Adrenal gland (tissue), 12 donors: Measurements from ENCODE around the gene FBXW7. TPM values are rescaled to one million over a fixed set of nuclear protein-coding genes. Genes with fewer than 3 reads are reported as not detected.

Source experiments
- DNase-seq, 7 donors: peaks; one replicate each; pipeline ENCODE4 v3.0.0-alpha.2; 2019 to 2020
- H3K27ac ChIP-seq, 5 donors: fragments of 200-600 bp; sonication (generic) in 4 of 5; 1 replicate in 3 of 5; 2 replicates in 2 of 5; pipeline versions ENCODE4 v1.5.1 to v1.8.0; 2016 to 2020; ENCODE audit warnings: mild to moderate bottlenecking in 1 of 5
- H3K27me3 ChIP-seq: fragments of 200-600 bp; 2 replicates; pipeline ENCODE4 v1.8.0; 2021
- H3K36me3 ChIP-seq, 2 donors: fragments of 200-600 bp; replicated peaks in 1 of 2; 1 replicate in 1 of 2; 2 replicates in 1 of 2; pipeline versions ENCODE4 v1.5.1 to v1.8.0; 2018 to 2022
- H3K4me1 ChIP-seq, 2 donors: fragments of 200-600 bp; replicated peaks in 1 of 2; 1 replicate in 1 of 2; 2 replicates in 1 of 2; pipeline versions ENCODE4 v1.5.1 to v1.8.0; 2018 to 2021
- H3K4me3 ChIP-seq, 4 donors: fragments of 200-600 bp; sonication (generic) in 3 of 4; one replicate each; pipeline ENCODE4 v1.5.1; 2016 to 2018
- H3K9me3 ChIP-seq, 3 donors: fragments of 200-600 bp; sonication (generic) in 1 of 3; replicated peaks in 1 of 3; 1 replicate in 2 of 3; 2 replicates in 1 of 3; pipeline versions ENCODE4 v1.5.1 to v1.8.0; 2016 to 2021
- CTCF ChIP-seq, 6 experiments: fragments of 450-650 bp in 4 of 6; fragments of 200-600 bp in 2 of 6; sonication (generic) in 1 of 6; IDR thresholded peaks; 1 replicate in 5 of 6; 2 replicates in 1 of 6; pipeline versions ENCODE4 v1.5.1 to v1.8.0; 2016 to 2021; ENCODE audit warnings: antibody characterized with exemption in 6 of 6, mild to moderate bottlenecking in 2 of 6, moderate library complexity in 1 of 6
- POLR2A ChIP-seq, 2 donors: fragments of 450-650 bp; IDR thresholded peaks; one replicate each; pipeline ENCODE4 v1.6.1; 2017; ENCODE audit warnings: antibody characterized with exemption in 2 of 2, mild to moderate bottlenecking in 2 of 2, moderate library complexity in 1 of 2
- WGBS, 4 donors: extraction: QIAGEN DNeasy Blood & Tissue Kit in 2 of 4; methylation state at CpG; one replicate each; pipeline versions ENCODE4 v1.1.5 to v1.1.7; 2013 to 2017; 5-methylcytosine and 5-hydroxymethylcytosine counted together
- intact Hi-C, 2 donors: fragments of 100-400 bp; cut with DNase I; formaldehyde crosslinking; loops; one replicate each; pipeline versions ENCODE4 v1.14.1 to v1.15.0; 2022 to 2023
- polyA plus RNA-seq, 3 donors: library from polyadenylated mRNA; stranded (reverse); fragments of 200-250 nt in 2 of 3; fragments of 350-450 nt in 1 of 3; fragmentation: Illumina TruSeq in 1 of 3; extraction: RNeasy Lipid Tissue Mini Kit (QIAGEN cat#74804) in 1 of 3; gene quantifications; one replicate each; pipeline ENCODE4 v1.2.3, GENCODE V29; 2013 to 2014
- total RNA-seq, 9 donors: library from RNA; depleted of rRNA in 4 of 9; stranded (reverse); fragments of >200 nt in 4 of 9; fragments of 120-200 nt in 1 of 9; fragmentation: NEBNext Ultra II Directional in 1 of 9; extraction: Animal tissue kit (Norgen Biotek cat#: 25700) in 1 of 9; gene quantifications; one replicate each; pipeline versions ENCODE4 v1.1.0 to v1.2.4, GENCODE V29; 2013 to 2023
- donor health status: healthy with polysubstance abuse.
- donor health status: Bipolar disorder and iron deficiency.
- donor health status: DM: yes; HTN: yes; CAD: no.
- donor health status: DM: no; HTN: no; CAD: no.
- donor health status: DM: no; HTN: no; CAD: no.
- donor health status: DM: yes; HTN: yes; CAD: no.

The FBXW7 gene
- total and polyA plus RNA-seq, 12 donors: 17.6 to 55.5 (median 30.9) TPM

- no peak overlapping the region for H3K4me3 ChIP-seq
- no peak overlapping the region for H3K27ac ChIP-seq
- WGBS, 4 donors: 85 to 96% (median 93%) methylated on average over 1 of the region's 1 CpG
- no peak for DNase-seq
- H3K9me3 ChIP-seq: no peaks in the 10 kb centered on the region
- no peaks in the 10 kb centered on the region for H3K27me3 ChIP-seq
- intact Hi-C loops: no loop called here
- H3K36me3 ChIP-seq: no peaks in the 10 kb centered on the region
- peaks cover 12 to 36% of the 10 kb centered on the region in 2 donors for H3K4me1 ChIP-seq
- TF ChIP-seq CTCF (IDR thresholded peaks at IDR 0.05) (no peak), POLR2A (IDR thresholded peaks at IDR 0.05) (no peak)
Observed at GRCh38 chr4:152537881-152538280, 2.0 kb upstream of the FBXW7 start.

GRCh38 chr4:152536545-152537182 is 772 bp upstream of the FBXW7 start:
- Histone ChIP-seq H3K9me3 (no peaks in the 10 kb centered on the region), H3K27me3 (no peaks in the 10 kb centered on the region), H3K27ac (peak overlapping the region; percentile 82 to 98 (median 92)), H3K4me3 (peak overlapping the region; percentile 24 to 100 (median 84)), H3K4me1 (peaks cover 12 to 48% of the 10 kb centered on the region in 2 donors), H3K36me3 (no peaks in the 10 kb centered on the region)
- TF ChIP-seq POLR2A (IDR thresholded peaks at IDR 0.05) (no peak), CTCF (IDR thresholded peaks at IDR 0.05) (no peak)
- WGBS, 4 donors: 0 to 1% (median 0%) methylated on average over 16 to 24 of the region's 24 CpGs
- peak in 3 of 7 donors; percentile 41 to 42 (median 41) for DNase-seq
- intact Hi-C loops: no loop called here

- Histone ChIP-seq H3K9me3 (no peaks in the 10 kb centered on the region), H3K27ac (peak overlapping the region; percentile 37 to 98 (median 92)), H3K27me3 (no peaks in the 10 kb centered on the region), H3K4me1 (peaks cover 12 to 51% of the 10 kb centered on the region in 2 donors), H3K4me3 (peak overlapping the region; percentile 63 to 100 (median 70)), H3K36me3 (no peaks in the 10 kb centered on the region)
- WGBS, 4 donors: 0% methylated on average over 7 to 60 of the region's 60 CpGs; no CpG with 5 or more reads in 1 of the 4 donors
- no peak for TF ChIP-seq CTCF (IDR thresholded peaks at IDR 0.05)
- no peak for TF ChIP-seq POLR2A (IDR thresholded peaks at IDR 0.05)
- peak in 4 of 7 donors; percentile 9 to 37 (median 18) for DNase-seq
- intact Hi-C loops: no loop called here
Observed at GRCh38 chr4:152535360-152535902, 461 bp downstream of the FBXW7 start.

GRCh38 chr4:152534541-152535359 is 1.1 kb downstream of the FBXW7 start:
- no peaks in the 10 kb centered on the region for H3K36me3 ChIP-seq
- intact Hi-C loops: no loop called here
- WGBS, 4 donors: 1 to 3% (median 2%) methylated on average over 20 to 45 of the region's 45 CpGs
- DNase-seq: peak in 6 of 7 donors; percentile 22 to 50 (median 44)
- peaks cover 12 to 51% of the 10 kb centered on the region in 2 donors for H3K4me1 ChIP-seq
- peak overlapping the region in 3 of 5 donors; percentile 92 to 98 (median 94) for H3K27ac ChIP-seq
- TF ChIP-seq CTCF (IDR thresholded peaks at IDR 0.05) (no peak), POLR2A (IDR thresholded peaks at IDR 0.05) (no peak)
- H3K9me3 ChIP-seq: no peaks in the 10 kb centered on the region
- no peaks in the 10 kb centered on the region for H3K27me3 ChIP-seq
- H3K4me3 ChIP-seq: peak overlapping the region; percentile 63 to 100 (median 70)
